Measurements from ENCODE around the gene KCNK4.
A peak's percentile ranks its signal among the peaks of the same experiment; 100 is the strongest.
"Not testable (repeated sequence)": the region's sequence is repeated elsewhere in the genome, so short reads cannot be mapped to it uniquely, and the experiment has no call there.

The KCNK4 gene

GRCh38 chr11:64307795-64308194 is 16.7 kb downstream of the KCNK4 start:
- H3K9me3 ChIP-seq (ENCODE audit: low read length); H3K4me3 ChIP-seq (ENCODE audit: low read depth in 1 of 2, low read length in 2 of 2); H3K36me3 ChIP-seq (ENCODE audit: insufficient read depth, low read length); H3K27ac ChIP-seq (ENCODE audit: low read depth, low read length); H3K9ac ChIP-seq (ENCODE audit: low read length): not testable (repeated sequence)
- peaks cover 7 to 10% of the 10 kb centered on the region in 2 donors for H3K27me3 ChIP-seq (ENCODE audit: control insufficient read depth in 1 of 2, insufficient read depth in 2 of 2, low read length in 2 of 2)
- H3K4me1 ChIP-seq (ENCODE audit: insufficient read depth, low read length): peaks cover 21% of the 10 kb centered on the region

GRCh38 chr11:64312947-64313346 is 21.8 kb downstream of the KCNK4 start:
- no peak overlapping the region for H3K9ac ChIP-seq (ENCODE audit: low read length)
- no peaks in the 10 kb centered on the region for H3K9me3 ChIP-seq (ENCODE audit: low read length)
- no peaks in the 10 kb centered on the region for H3K27me3 ChIP-seq (ENCODE audit: control insufficient read depth in 1 of 2, insufficient read depth in 2 of 2, low read length in 2 of 2)
- H3K4me1 ChIP-seq (ENCODE audit: insufficient read depth, low read length): peaks cover 8% of the 10 kb centered on the region
- H3K4me3 ChIP-seq (ENCODE audit: low read depth in 1 of 2, low read length in 2 of 2): no peak overlapping the region
- no peak overlapping the region for H3K27ac ChIP-seq (ENCODE audit: low read depth, low read length)
- peaks cover 9% of the 10 kb centered on the region for H3K36me3 ChIP-seq (ENCODE audit: insufficient read depth, low read length)

- Histone ChIP-seq H3K9ac (ENCODE audit: low read length) (no peak overlapping the region), H3K36me3 (ENCODE audit: insufficient read depth, low read length) (peaks cover 9% of the 10 kb centered on the region), H3K27ac (ENCODE audit: low read depth, low read length) (no peak overlapping the region), H3K27me3 (ENCODE audit: control insufficient read depth in 1 of 2, insufficient read depth in 2 of 2, low read length in 2 of 2) (no peaks in the 10 kb centered on the region), H3K4me1 (ENCODE audit: insufficient read depth, low read length) (peaks cover 8% of the 10 kb centered on the region), H3K9me3 (ENCODE audit: low read length) (no peaks in the 10 kb centered on the region), H3K4me3 (ENCODE audit: low read depth in 1 of 2, low read length in 2 of 2) (no peak overlapping the region)
These were observed 22.5 kb downstream of the KCNK4 start for GRCh38 chr11:64313491-64314145.

GRCh38 chr11:64314146-64314804 is 23.2 kb downstream of the KCNK4 start:
- peaks cover 14% of the 10 kb centered on the region for H3K4me1 ChIP-seq (ENCODE audit: insufficient read depth, low read length)
- no peak overlapping the region for H3K9ac ChIP-seq (ENCODE audit: low read length)
- no peaks in the 10 kb centered on the region for H3K9me3 ChIP-seq (ENCODE audit: low read length)
- H3K36me3 ChIP-seq (ENCODE audit: insufficient read depth, low read length): peaks cover 9% of the 10 kb centered on the region
- no peaks in the 10 kb centered on the region for H3K27me3 ChIP-seq (ENCODE audit: control insufficient read depth in 1 of 2, insufficient read depth in 2 of 2, low read length in 2 of 2)
- no peak overlapping the region for H3K27ac ChIP-seq (ENCODE audit: low read depth, low read length)
- H3K4me3 ChIP-seq (ENCODE audit: low read depth in 1 of 2, low read length in 2 of 2): no peak overlapping the region

GRCh38 chr11:64314805-64315561 is 23.9 kb downstream of the KCNK4 start:
- no peaks in the 10 kb centered on the region for H3K9me3 ChIP-seq (ENCODE audit: low read length)
- no peak overlapping the region for H3K4me3 ChIP-seq (ENCODE audit: low read depth in 1 of 2, low read length in 2 of 2)
- no peaks in the 10 kb centered on the region for H3K27me3 ChIP-seq (ENCODE audit: control insufficient read depth in 1 of 2, insufficient read depth in 2 of 2, low read length in 2 of 2)
- H3K9ac ChIP-seq (ENCODE audit: low read length): no peak overlapping the region
- peaks cover 9% of the 10 kb centered on the region for H3K36me3 ChIP-seq (ENCODE audit: insufficient read depth, low read length)
- peaks cover 17% of the 10 kb centered on the region for H3K4me1 ChIP-seq (ENCODE audit: insufficient read depth, low read length)
- H3K27ac ChIP-seq (ENCODE audit: low read depth, low read length): no peak overlapping the region

- H3K4me1 ChIP-seq (ENCODE audit: insufficient read depth, low read length): peaks cover 17% of the 10 kb centered on the region
- H3K4me3 ChIP-seq (ENCODE audit: low read depth in 1 of 2, low read length in 2 of 2); H3K36me3 ChIP-seq (ENCODE audit: insufficient read depth, low read length); H3K9me3 ChIP-seq (ENCODE audit: low read length); H3K27ac ChIP-seq (ENCODE audit: low read depth, low read length); H3K27me3 ChIP-seq (ENCODE audit: control insufficient read depth in 1 of 2, insufficient read depth in 2 of 2, low read length in 2 of 2); H3K9ac ChIP-seq (ENCODE audit: low read length): not testable (repeated sequence)
These were observed 24.8 kb downstream of the KCNK4 start for GRCh38 chr11:64315667-64316526.

GRCh38 chr11:64316672-64317324 is 25.7 kb downstream of the KCNK4 start:
- Histone ChIP-seq H3K9ac (ENCODE audit: low read length) (peak overlapping the region; percentile 93), H3K4me3 (ENCODE audit: low read depth in 1 of 2, low read length in 2 of 2) (peak overlapping the region; percentile 92 to 98), H3K27ac (ENCODE audit: low read depth, low read length) (peak overlapping the region; percentile 99), H3K4me1 (ENCODE audit: insufficient read depth, low read length) (peaks cover 17% of the 10 kb centered on the region), H3K27me3 (ENCODE audit: control insufficient read depth in 1 of 2, insufficient read depth in 2 of 2, low read length in 2 of 2) (no peaks in the 10 kb centered on the region), H3K9me3 (ENCODE audit: low read length) (no peaks in the 10 kb centered on the region), H3K36me3 (ENCODE audit: insufficient read depth, low read length) (peaks cover 9% of the 10 kb centered on the region)

- Histone ChIP-seq H3K9ac (ENCODE audit: low read length) (peak within 1 kb of the TSS; percentile 93), H3K9me3 (ENCODE audit: low read length) (no peaks in the 10 kb centered on the region), H3K27me3 (ENCODE audit: control insufficient read depth in 1 of 2, insufficient read depth in 2 of 2, low read length in 2 of 2) (no peaks in the 10 kb centered on the region), H3K36me3 (ENCODE audit: insufficient read depth, low read length) (peaks cover 9% of the 10 kb centered on the region), H3K4me1 (ENCODE audit: insufficient read depth, low read length) (peaks cover 17% of the 10 kb centered on the region), H3K27ac (ENCODE audit: low read depth, low read length) (peak within 1 kb of the TSS; percentile 99), H3K4me3 (ENCODE audit: low read depth in 1 of 2, low read length in 2 of 2) (peak within 1 kb of the TSS; percentile 92 to 98)
These were observed 26.3 kb downstream of the KCNK4 start, which contains the start of gene TRMT112 for GRCh38 chr11:64317325-64317960. TRMT112 (minus strand) TSS chr11:64317559; CDS start chr11:64317526, 33 bp downstream.

- Histone ChIP-seq H3K36me3 (ENCODE audit: insufficient read depth, low read length) (peaks cover 9% of the 10 kb centered on the region), H3K27me3 (ENCODE audit: control insufficient read depth in 1 of 2, insufficient read depth in 2 of 2, low read length in 2 of 2) (no peaks in the 10 kb centered on the region), H3K9ac (ENCODE audit: low read length) (peak within 1 kb of the TSS; percentile 93), H3K27ac (ENCODE audit: low read depth, low read length) (peak within 1 kb of the TSS; percentile 99), H3K4me3 (ENCODE audit: low read depth in 1 of 2, low read length in 2 of 2) (peak within 1 kb of the TSS; percentile 92 to 98), H3K4me1 (ENCODE audit: insufficient read depth, low read length) (peaks cover 17% of the 10 kb centered on the region), H3K9me3 (ENCODE audit: low read length) (no peaks in the 10 kb centered on the region)
These were observed 27.1 kb downstream of the KCNK4 start, which contains the start of gene PRDX5 for GRCh38 chr11:64317961-64318765. PRDX5 (plus strand) TSS chr11:64318121; CDS start chr11:64318216, 95 bp downstream.
